ENCODE data around the gene SAMD8.

GRCh38 chr10:75108684-75109458 lies 2.6 kb upstream of the SAMD8 start:
- TF ChIP-seq CTCF (IDR thresholded peaks at IDR 0.05), result peak in 5 of 6 experiments; percentile 33 to 68 (median 38)
- TF ChIP-seq POLR2A (IDR thresholded peaks at IDR 0.05), result no peak
